K562 (cell line): ENCODE data around the gene CHMP1A. TPM values are rescaled to one million over a fixed set of nuclear protein-coding genes. Genes with fewer than 3 reads are reported as not detected.

Source experiments
- REST ChIP-seq, 2 experiments: fragments of 450-650 bp; formaldehyde crosslinking in 1 of 2; IDR thresholded peaks; 2 replicates each; pipeline versions ENCODE4 v1.4.0 to v1.6.1; 2014 to 2020; ENCODE audit warnings: mild to moderate bottlenecking in 2 of 2, borderline replicate concordance in 1 of 2, low read depth in 1 of 2
- polyA plus RNA-seq, 8 experiments: library from polyadenylated mRNA; depleted of rRNA in 4 of 8; stranded (reverse) in 5 of 8; unstranded in 3 of 8; fragments of >200 nt; fragmentation: Nextera tagmentation in 2 of 8; fragmentation: Illumina TruSeq in 1 of 8; extraction: Ambion mirVana in 2 of 8; extraction: Trizol in 1 of 8; gene quantifications; 2 replicates each; pipeline versions ENCODE4 v1.2.1 to v1.2.3, GENCODE V29; 2011 to 2014; ENCODE audit warnings: inconsistent platforms in 1 of 8, missing spikeins in 1 of 8
- total RNA-seq, 7 experiments: library from RNA; depleted of rRNA in 6 of 7; stranded (reverse); fragments of >200 nt in 6 of 7; fragmentation: Illumina TruSeq in 2 of 7; extraction: Trizol in 2 of 7; gene quantifications; 2 replicates each; pipeline versions ENCODE4 v1.2.1 to v1.2.3, GENCODE V29; 2011 to 2021; ENCODE audit warnings: low replicate concordance in 1 of 7

Gene CHMP1A
- total and polyA plus RNA-seq, 9 of the 15 experiments (the other 6 are each of a cell fraction or from before 2014, with no cell fraction given) = 0.83 to 79.9 (median 45.2) TPM

DNA sequence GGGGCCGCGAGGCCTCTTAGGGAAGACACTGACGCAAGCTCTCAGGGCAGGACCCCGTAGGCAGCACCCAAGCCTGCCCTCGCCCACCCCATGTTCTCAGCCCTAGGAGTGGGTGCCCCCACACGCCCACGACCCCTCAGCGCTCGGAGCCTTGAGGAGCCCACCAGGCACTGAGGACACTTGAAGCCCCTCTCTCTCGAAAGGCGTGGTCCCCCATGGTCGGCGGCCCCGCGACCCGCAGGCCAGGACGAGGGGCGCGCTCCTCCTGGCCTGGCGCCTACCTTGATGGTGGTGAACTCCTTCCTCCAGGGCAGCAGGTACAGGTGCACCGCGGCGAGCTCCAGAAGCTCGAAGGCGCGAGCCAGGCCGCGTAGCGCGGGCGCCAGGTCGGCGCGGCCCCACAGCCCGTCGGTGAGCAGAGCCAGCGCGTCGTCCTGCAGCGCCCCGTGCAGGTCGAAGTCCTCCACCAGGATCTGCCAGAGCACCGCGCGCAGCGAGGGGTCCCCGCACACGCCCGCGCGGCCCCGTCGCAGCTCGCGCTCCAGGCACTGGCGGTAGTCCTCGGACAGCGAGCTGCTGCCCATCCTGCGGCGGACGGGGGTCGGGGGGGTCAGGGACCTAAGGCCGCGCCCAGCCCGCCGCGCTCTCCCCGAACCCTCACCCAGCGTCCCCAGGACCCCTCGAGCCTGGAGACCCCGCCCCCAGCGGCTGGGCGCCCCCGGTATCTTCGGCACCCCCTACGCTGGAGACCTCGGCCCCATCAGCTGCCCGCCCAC lies 43.3 kb upstream of the CHMP1A start (continued):
- no peak for TF ChIP-seq REST (IDR thresholded peaks at IDR 0.05; ENCODE audit: borderline replicate concordance)
- no peak for TF ChIP-seq REST (CRISPR knock-in tag; IDR thresholded peaks at IDR 0.05; ENCODE audit: low read depth)
